MM.1S (cell line): ENCODE results near the gene ARSD.

Experiments used
- EZH2 ChIP-seq: fragments of 300-600 bp; sonication (generic); optimal IDR thresholded peaks from 2 replicates; pipeline ENCODE3; 2017; ENCODE audit warnings: low read depth, mild to moderate bottlenecking, antibody characterized with exemption, low read length, mixed read lengths
- EZH2phosphoT487 ChIP-seq: fragments of 300-600 bp; sonication (generic); IDR thresholded peaks from 2 replicates; pipeline ENCODE4 v1.6.1; 2018; ENCODE audit warnings: antibody characterized with exemption, low read length
- TF ChIP-seq, protein P1 (sequence below): fragments of 300-600 bp; sonication (generic); IDR thresholded peaks from 2 replicates; pipeline ENCODE4 v1.5.1; 2016; ENCODE audit warnings: antibody characterized with exemption, low read length, mixed read lengths

DNA sequence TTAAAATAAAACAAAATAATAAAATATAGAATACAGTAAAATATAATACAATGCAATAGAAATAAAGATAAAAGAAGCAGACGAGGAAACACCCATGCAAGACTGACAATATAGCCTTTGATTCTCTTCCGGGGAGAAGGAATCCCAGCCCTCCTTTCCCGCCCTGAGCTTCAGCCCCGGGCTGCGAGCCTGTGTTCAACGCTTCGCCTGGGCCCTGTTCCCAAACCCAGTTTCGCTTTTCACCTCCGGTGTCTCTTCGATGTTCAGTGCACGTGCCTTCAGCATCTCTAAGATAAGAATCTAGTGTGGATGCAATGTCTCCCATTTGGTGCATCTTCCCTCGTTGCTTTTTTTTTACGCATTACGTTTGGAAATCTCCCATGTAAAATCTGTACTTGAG is 38.4 kb upstream of the ARSD start:
- TF ChIP-seq, protein P1, sequence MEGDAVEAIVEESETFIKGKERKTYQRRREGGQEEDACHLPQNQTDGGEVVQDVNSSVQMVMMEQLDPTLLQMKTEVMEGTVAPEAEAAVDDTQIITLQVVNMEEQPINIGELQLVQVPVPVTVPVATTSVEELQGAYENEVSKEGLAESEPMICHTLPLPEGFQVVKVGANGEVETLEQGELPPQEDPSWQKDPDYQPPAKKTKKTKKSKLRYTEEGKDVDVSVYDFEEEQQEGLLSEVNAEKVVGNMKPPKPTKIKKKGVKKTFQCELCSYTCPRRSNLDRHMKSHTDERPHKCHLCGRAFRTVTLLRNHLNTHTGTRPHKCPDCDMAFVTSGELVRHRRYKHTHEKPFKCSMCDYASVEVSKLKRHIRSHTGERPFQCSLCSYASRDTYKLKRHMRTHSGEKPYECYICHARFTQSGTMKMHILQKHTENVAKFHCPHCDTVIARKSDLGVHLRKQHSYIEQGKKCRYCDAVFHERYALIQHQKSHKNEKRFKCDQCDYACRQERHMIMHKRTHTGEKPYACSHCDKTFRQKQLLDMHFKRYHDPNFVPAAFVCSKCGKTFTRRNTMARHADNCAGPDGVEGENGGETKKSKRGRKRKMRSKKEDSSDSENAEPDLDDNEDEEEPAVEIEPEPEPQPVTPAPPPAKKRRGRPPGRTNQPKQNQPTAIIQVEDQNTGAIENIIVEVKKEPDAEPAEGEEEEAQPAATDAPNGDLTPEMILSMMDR: no peak
- no peak for TF ChIP-seq EZH2
- no peak for TF ChIP-seq EZH2phosphoT487
